NT2/D1 (cell line): ENCODE results near the gene KCNJ9.

Experiments
- DNase-seq: peaks from one replicate; pipeline ENCODE4 v3.0.0-alpha.2; 2011; ENCODE audit warnings: low read depth, low spot score
- H3K27me3 ChIP-seq: 2 replicates; pipeline ENCODE4 v1.6.0; 2011; ENCODE audit warnings: mild to moderate bottlenecking; ENCODE audit not compliant: insufficient read length, insufficient read depth
- H3K36me3 ChIP-seq: 2 replicates; pipeline ENCODE4 v1.6.1; 2011; ENCODE audit warnings: mild to moderate bottlenecking, low read length, mixed read lengths; ENCODE audit not compliant: insufficient read depth, insufficient read length
- H3K4me1 ChIP-seq: 2 replicates; pipeline ENCODE4 v1.5.1; 2011; ENCODE audit not compliant: insufficient read depth, insufficient read length
- H3K4me3 ChIP-seq: 2 replicates; pipeline ENCODE4 v1.5.1; 2011; ENCODE audit warnings: low read depth; ENCODE audit not compliant: insufficient read length
- H3K9ac ChIP-seq: 2 replicates; pipeline ENCODE4 v1.6.0; 2011; ENCODE audit warnings: low read depth; ENCODE audit not compliant: insufficient read length
- H3K9me3 ChIP-seq: 2 replicates; pipeline ENCODE4 v1.5.1; 2011; ENCODE audit warnings: mild to moderate bottlenecking, low read length; ENCODE audit not compliant: insufficient read depth
- SUZ12 ChIP-seq: IDR thresholded peaks from 2 replicates; pipeline ENCODE4 v1.6.1; 2011; ENCODE audit not compliant: insufficient read length, insufficient read depth; ENCODE audit errors: extremely low read depth
- YY1 ChIP-seq: IDR thresholded peaks from 2 replicates; pipeline ENCODE4 v1.6.1; 2011; ENCODE audit not compliant: insufficient read length, insufficient read depth
- ZNF274 ChIP-seq: IDR thresholded peaks from 2 replicates; pipeline ENCODE4 v1.6.1; 2011; ENCODE audit warnings: mild to moderate bottlenecking, low read depth, low read length

KCNJ9 gene

GRCh38 chr1:160082926-160083325 is 1.6 kb downstream of the KCNJ9 start:
- Histone ChIP-seq H3K36me3 (peaks cover 8% of the 10 kb centered on the region), H3K9me3 (no peaks in the 10 kb centered on the region), H3K9ac (no peak overlapping the region), H3K27me3 (peaks cover 22% of the 10 kb centered on the region), H3K4me1 (peaks cover 5% of the 10 kb centered on the region), H3K4me3 (no peak overlapping the region)
- TF ChIP-seq YY1 (no peak), SUZ12 (no peak), ZNF274 (no peak)
- no peak for DNase-seq

- H3K36me3 ChIP-seq = peaks cover 11% of the 10 kb centered on the region
- H3K4me1 ChIP-seq = peaks cover 2% of the 10 kb centered on the region
- no peak overlapping the region for H3K9ac ChIP-seq
- H3K9me3 ChIP-seq = no peaks in the 10 kb centered on the region
- H3K27me3 ChIP-seq = peaks cover 22% of the 10 kb centered on the region
- TF ChIP-seq YY1 (no peak), ZNF274 (no peak), SUZ12 (no peak)
- no peak for DNase-seq
- H3K4me3 ChIP-seq = no peak overlapping the region
Measured at GRCh38 chr1:160083968-160084770, 2.8 kb downstream of the KCNJ9 start.

- peaks cover 22% of the 10 kb centered on the region for H3K27me3 ChIP-seq
- H3K9me3 ChIP-seq = no peaks in the 10 kb centered on the region
- H3K9ac ChIP-seq = no peak overlapping the region
- H3K36me3 ChIP-seq = peaks cover 11% of the 10 kb centered on the region
- DNase-seq = no peak
- TF ChIP-seq ZNF274 (no peak), SUZ12 (no peak)
- H3K4me1 ChIP-seq = peaks cover 2% of the 10 kb centered on the region
- H3K4me3 ChIP-seq = no peak overlapping the region
Measured at GRCh38 chr1:160084771-160085321, 3.5 kb downstream of the KCNJ9 start.

- Histone ChIP-seq H3K9ac (peak overlapping the region; percentile 21), H3K4me3 (no peak overlapping the region), H3K4me1 (peaks cover 2% of the 10 kb centered on the region), H3K27me3 (peaks cover 15% of the 10 kb centered on the region), H3K9me3 (no peaks in the 10 kb centered on the region), H3K36me3 (peaks cover 20% of the 10 kb centered on the region)
- no peak for TF ChIP-seq ZNF274
- TF ChIP-seq YY1 = no peak
- TF ChIP-seq SUZ12 = no peak
- DNase-seq = peak; percentile 90
Measured at GRCh38 chr1:160085686-160086455, 4.5 kb downstream of the KCNJ9 start.

GRCh38 chr1:160086456-160086892 is 5.1 kb downstream of the KCNJ9 start:
- Histone ChIP-seq H3K9me3 (no peaks in the 10 kb centered on the region), H3K4me1 (peaks cover 2% of the 10 kb centered on the region), H3K27me3 (peaks cover 14% of the 10 kb centered on the region), H3K9ac (no peak overlapping the region), H3K36me3 (peaks cover 26% of the 10 kb centered on the region), H3K4me3 (no peak overlapping the region)
- TF ChIP-seq SUZ12 = no peak
- no peak for TF ChIP-seq YY1
- no peak for TF ChIP-seq ZNF274
- DNase-seq = no peak

- Histone ChIP-seq H3K9ac (no peak overlapping the region), H3K27me3 (peaks cover 14% of the 10 kb centered on the region), H3K4me3 (no peak overlapping the region), H3K9me3 (no peaks in the 10 kb centered on the region), H3K36me3 (peaks cover 33% of the 10 kb centered on the region), H3K4me1 (peaks cover 2% of the 10 kb centered on the region)
- TF ChIP-seq YY1 (no peak), ZNF274 (no peak), SUZ12 (no peak)
- no peak for DNase-seq
Measured at GRCh38 chr1:160087118-160087662, 5.9 kb downstream of the KCNJ9 start.
